Type B pancreatic cell (in vitro differentiated cells): Measurements from ENCODE around the gene SULT4A1. TPM values are rescaled to one million over a fixed set of nuclear protein-coding genes. Genes with fewer than 3 reads are reported as not detected.

Experiments
- DNase-seq: peaks from one replicate; pipeline ENCODE4 v3.0.0; 2021; ENCODE audit warnings: mixed read lengths; ENCODE audit not compliant: unreplicated experiment; ENCODE audit errors: extremely low spot score
- H3K27ac Mint-ChIP-seq: 2 replicates; pipeline ENCODE4 v1.8.0; 2021; ENCODE audit warnings: mild to moderate bottlenecking, mixed read lengths
- H3K27me3 Mint-ChIP-seq: 2 replicates; pipeline ENCODE4 v1.8.0; 2021; ENCODE audit warnings: mixed read lengths
- H3K36me3 Mint-ChIP-seq: 2 replicates; pipeline ENCODE4 v1.8.0; 2021; ENCODE audit warnings: mixed read lengths
- H3K4me1 Mint-ChIP-seq: one replicate; pipeline ENCODE4 v1.8.0; 2021; ENCODE audit warnings: mixed read lengths; ENCODE audit not compliant: unreplicated experiment
- H3K4me3 Mint-ChIP-seq: 2 replicates; pipeline ENCODE4 v1.8.0; 2021; ENCODE audit warnings: mild to moderate bottlenecking, mixed read lengths
- H3K9me3 Mint-ChIP-seq: 2 replicates; pipeline ENCODE4 v1.8.0; 2021; ENCODE audit warnings: mixed read lengths
- total RNA-seq: library from RNA; stranded (reverse); gene quantifications from 2 replicates; pipeline ENCODE4 v1.2.1, GENCODE V29; 2021; ENCODE audit warnings: low replicate concordance
- TF ChIP-seq, protein P1 (sequence below): fragments of 200-600 bp; sonication (generic); conservative IDR thresholded peaks from 2 replicates; pipeline ENCODE4 v1.5.0; 2021; ENCODE audit warnings: antibody characterized with exemption, mild to moderate bottlenecking

SULT4A1 gene
- total RNA-seq, 1 donor from 2014 or later, result 10.8 TPM

GRCh38 chr22:43802897-43803495 lies 59.3 kb downstream of the SULT4A1 start:
- H3K27me3 Mint-ChIP-seq, result no peaks in the 10 kb centered on the region
- H3K4me1 Mint-ChIP-seq, result no peaks in the 10 kb centered on the region
- no peaks in the 10 kb centered on the region for H3K9me3 Mint-ChIP-seq
- no peak overlapping the region for H3K4me3 Mint-ChIP-seq
- no peak overlapping the region for H3K27ac Mint-ChIP-seq
- no peaks in the 10 kb centered on the region for H3K36me3 Mint-ChIP-seq
- TF ChIP-seq, protein P1, sequence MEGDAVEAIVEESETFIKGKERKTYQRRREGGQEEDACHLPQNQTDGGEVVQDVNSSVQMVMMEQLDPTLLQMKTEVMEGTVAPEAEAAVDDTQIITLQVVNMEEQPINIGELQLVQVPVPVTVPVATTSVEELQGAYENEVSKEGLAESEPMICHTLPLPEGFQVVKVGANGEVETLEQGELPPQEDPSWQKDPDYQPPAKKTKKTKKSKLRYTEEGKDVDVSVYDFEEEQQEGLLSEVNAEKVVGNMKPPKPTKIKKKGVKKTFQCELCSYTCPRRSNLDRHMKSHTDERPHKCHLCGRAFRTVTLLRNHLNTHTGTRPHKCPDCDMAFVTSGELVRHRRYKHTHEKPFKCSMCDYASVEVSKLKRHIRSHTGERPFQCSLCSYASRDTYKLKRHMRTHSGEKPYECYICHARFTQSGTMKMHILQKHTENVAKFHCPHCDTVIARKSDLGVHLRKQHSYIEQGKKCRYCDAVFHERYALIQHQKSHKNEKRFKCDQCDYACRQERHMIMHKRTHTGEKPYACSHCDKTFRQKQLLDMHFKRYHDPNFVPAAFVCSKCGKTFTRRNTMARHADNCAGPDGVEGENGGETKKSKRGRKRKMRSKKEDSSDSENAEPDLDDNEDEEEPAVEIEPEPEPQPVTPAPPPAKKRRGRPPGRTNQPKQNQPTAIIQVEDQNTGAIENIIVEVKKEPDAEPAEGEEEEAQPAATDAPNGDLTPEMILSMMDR, result no peak
- no peak for DNase-seq

GRCh38 chr22:43800970-43801369 lies 61.3 kb downstream of the SULT4A1 start:
- peaks cover 5% of the 10 kb centered on the region for H3K4me1 Mint-ChIP-seq
- no peak overlapping the region for H3K27ac Mint-ChIP-seq
- H3K27me3 Mint-ChIP-seq, result peaks cover under 1% of the 10 kb centered on the region

DNA sequence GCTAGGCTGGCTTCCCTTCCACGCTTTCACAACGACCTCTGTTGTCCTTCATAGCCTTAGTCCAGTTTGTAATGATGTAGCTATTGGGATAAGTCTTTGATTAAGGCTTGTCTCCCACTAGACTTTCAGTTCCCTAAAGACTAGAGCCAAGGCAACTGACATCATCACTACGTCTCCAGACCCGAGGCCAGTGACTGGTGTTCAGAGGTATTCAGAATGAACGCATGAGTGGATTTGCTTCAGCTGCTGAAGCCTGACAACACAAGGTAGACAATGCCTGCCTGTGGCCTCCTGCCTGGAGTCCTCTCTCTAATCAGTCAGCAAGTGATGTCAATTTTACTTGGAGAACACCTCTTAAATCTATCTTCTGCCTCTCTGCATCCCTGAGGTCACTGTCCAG lies 63.8 kb downstream of the SULT4A1 start:
- Mint-ChIP-seq H3K4me1 (peaks cover 23% of the 10 kb centered on the region), H3K27me3 (peaks cover 4% of the 10 kb centered on the region), H3K27ac (no peak overlapping the region), H3K9me3 (no peaks in the 10 kb centered on the region), H3K36me3 (no peaks in the 10 kb centered on the region), H3K4me3 (no peak overlapping the region)
- TF ChIP-seq, protein P1, result no peak
- no peak for DNase-seq

More at GRCh38 chr22:43800970-43801369, 61.3 kb downstream of the SULT4A1 start:
- no peak for DNase-seq
- TF ChIP-seq, protein P1, result no peak
- Mint-ChIP-seq H3K36me3 (no peaks in the 10 kb centered on the region), H3K9me3 (no peaks in the 10 kb centered on the region), H3K4me3 (no peak overlapping the region)

DNA sequence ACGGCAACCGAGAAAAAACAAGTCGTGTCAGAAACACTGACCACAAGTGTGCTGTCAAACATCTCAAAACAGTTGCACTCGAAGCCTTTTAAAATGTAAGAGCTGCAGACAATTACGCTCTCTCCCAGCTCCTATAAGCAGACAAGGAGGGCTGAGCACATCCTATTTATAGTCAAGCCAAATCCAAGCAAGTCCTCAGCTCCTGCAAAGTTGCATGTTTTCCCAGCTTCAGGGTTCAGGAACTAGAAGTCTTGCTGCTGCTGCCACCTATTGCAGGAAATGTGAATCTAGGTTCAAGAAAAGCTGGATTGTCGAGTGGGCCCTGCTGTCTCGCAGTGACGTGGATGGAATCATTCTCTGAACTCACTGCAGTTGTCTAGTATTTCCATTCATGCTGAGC lies 65.7 kb downstream of the SULT4A1 start:
- DNase-seq, result no peak
- no peaks in the 10 kb centered on the region for H3K36me3 Mint-ChIP-seq
- TF ChIP-seq, protein P1, result peak; percentile 60

DNA sequence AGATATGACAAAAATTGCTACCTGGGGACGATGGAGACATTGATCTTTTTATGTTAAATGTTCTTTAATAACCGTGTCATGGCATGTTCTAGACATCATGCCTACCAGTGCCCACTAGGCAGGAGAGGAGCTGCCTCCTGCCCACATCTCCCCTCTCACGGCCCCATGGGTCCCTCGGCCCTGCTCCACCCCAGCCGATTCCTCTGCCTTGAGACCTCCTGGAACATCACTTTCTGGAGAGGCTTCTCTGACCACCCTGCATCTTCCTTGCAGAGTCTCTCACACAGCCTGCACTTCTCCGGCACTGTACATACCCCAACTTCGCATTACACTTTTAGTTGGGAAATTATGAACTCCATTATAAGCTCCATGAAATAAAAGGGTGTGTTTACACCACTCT lies 67.0 kb downstream of the SULT4A1 start:
- no peaks in the 10 kb centered on the region for H3K9me3 Mint-ChIP-seq
- TF ChIP-seq, protein P1, result no peak
- H3K36me3 Mint-ChIP-seq, result no peaks in the 10 kb centered on the region
- peaks cover 4% of the 10 kb centered on the region for H3K27me3 Mint-ChIP-seq
- no peak overlapping the region for H3K4me3 Mint-ChIP-seq
- H3K27ac Mint-ChIP-seq, result no peak overlapping the region
- H3K4me1 Mint-ChIP-seq, result peaks cover 23% of the 10 kb centered on the region
- no peak for DNase-seq

More for the DNA sequence above, 65.7 kb downstream of the SULT4A1 start:
- Mint-ChIP-seq H3K4me3 (no peak overlapping the region), H3K4me1 (peaks cover 23% of the 10 kb centered on the region), H3K27ac (no peak overlapping the region), H3K9me3 (no peaks in the 10 kb centered on the region), H3K27me3 (peaks cover 4% of the 10 kb centered on the region)
